HEK293 (cell line): ENCODE results near the gene OTUD3.

ENCODE experiments used
- CTCF ChIA-PET: fragments of 350-600 bp; formaldehyde crosslinking; extraction: SDS; loops from one replicate; lab custom pipeline; 2021; ENCODE audit warnings: antibody characterized with exemption; lab: Yijun Ruan, JAX
- POLR2A ChIA-PET: fragments of 300-600 bp; formaldehyde crosslinking; extraction: SDS; loops from one replicate; lab custom pipeline; 2020; ENCODE audit warnings: antibody characterized with exemption, inconsistent platforms; lab: Yijun Ruan, JAX
- H3K27ac ChIP-seq: fragments of 200-500 bp; sonication (Bioruptor generic); 2 replicates; pipeline ENCODE4 v1.5.1; 2014; ENCODE audit warnings: low read depth, low read length, control low read depth, inconsistent platforms; ENCODE audit errors: extremely low read depth
- H3K36me3 ChIP-seq, 2 experiments: fragments of 200-500 bp in 1 of 2; sonication (Bioruptor generic) in 1 of 2; 1 replicate in 1 of 2; 2 replicates in 1 of 2; pipeline ENCODE4 v1.5.1; 2014 to 2017; ENCODE audit warnings: inconsistent platforms in 2 of 2, low read length in 2 of 2; ENCODE audit not compliant: control insufficient read depth in 2 of 2, insufficient read depth in 1 of 2
- H3K4me1 ChIP-seq: fragments of 200-500 bp; sonication (Bioruptor generic); 2 replicates; pipeline ENCODE4 v1.5.1; 2014; ENCODE audit warnings: mild to moderate bottlenecking, low read length, inconsistent platforms; ENCODE audit not compliant: control insufficient read depth, insufficient read depth
- H3K4me3 ChIP-seq: 2 replicates; pipeline ENCODE4 v1.5.1; 2011; ENCODE audit warnings: low read depth, mild to moderate bottlenecking, control low read depth, low read length, moderate library complexity
- H3K9me3 ChIP-seq: fragments of 200-500 bp; sonication (Bioruptor generic); 2 replicates; pipeline ENCODE4 v1.5.1; 2014; ENCODE audit warnings: low read depth, low read length, inconsistent platforms; ENCODE audit not compliant: control insufficient read depth, insufficient read depth
- FEZF1 ChIP-seq: fragments of 450-650 bp; formaldehyde crosslinking; IDR thresholded peaks from 2 replicates; pipeline ENCODE4 v1.5.1; 2016; ENCODE audit warnings: missing biosample characterization, missing genetic modification characterization
- HIC1 ChIP-seq: fragments of 450-650 bp; formaldehyde crosslinking; IDR thresholded peaks from 2 replicates; pipeline ENCODE4 v1.5.1; 2016; ENCODE audit warnings: missing biosample characterization, missing genetic modification characterization
- PBX3 ChIP-seq: sonication (generic); formaldehyde crosslinking; IDR thresholded peaks from 2 replicates; pipeline ENCODE4 v1.8.1; 2022; ENCODE audit warnings: mild to moderate bottlenecking, moderate library complexity, missing genetic modification reagents
- RBAK ChIP-seq: fragments of 450-650 bp; formaldehyde crosslinking; IDR thresholded peaks from 2 replicates; pipeline ENCODE4 v1.5.1; 2016; ENCODE audit warnings: missing biosample characterization, missing genetic modification characterization
- SCRT1 ChIP-seq: fragments of 450-650 bp; formaldehyde crosslinking; IDR thresholded peaks from 2 replicates; pipeline ENCODE4 v1.5.1; 2016; ENCODE audit warnings: missing biosample characterization, missing genetic modification characterization, borderline replicate concordance
- SP7 ChIP-seq: fragments of 450-650 bp; formaldehyde crosslinking; IDR thresholded peaks from 2 replicates; pipeline ENCODE4 v1.5.1; 2016; ENCODE audit warnings: missing biosample characterization, missing genetic modification characterization
- TSHZ1 ChIP-seq: fragments of 450-650 bp; formaldehyde crosslinking; IDR thresholded peaks from 2 replicates; pipeline ENCODE4 v1.5.1; 2016; ENCODE audit warnings: missing biosample characterization, missing genetic modification characterization, borderline replicate concordance
- ZBTB17 ChIP-seq: fragments of 450-650 bp; formaldehyde crosslinking; IDR thresholded peaks from 2 replicates; pipeline ENCODE4 v1.5.1; 2016; ENCODE audit warnings: missing biosample characterization, missing genetic modification characterization
- ZBTB44 ChIP-seq: fragments of 450-650 bp; IDR thresholded peaks from 2 replicates; pipeline ENCODE4 v1.5.1; 2018; ENCODE audit warnings: missing biosample characterization, mild to moderate bottlenecking, missing genetic modification characterization
- ZNF157 ChIP-seq: fragments of 450-650 bp; formaldehyde crosslinking; IDR thresholded peaks from 2 replicates; pipeline ENCODE4 v1.5.1; 2016; ENCODE audit warnings: missing biosample characterization, missing genetic modification characterization
- ZNF24 ChIP-seq: fragments of 450-650 bp; formaldehyde crosslinking; IDR thresholded peaks from 2 replicates; pipeline ENCODE4 v1.5.1; 2016; ENCODE audit warnings: missing biosample characterization, missing genetic modification characterization
- ZNF266 ChIP-seq: fragments of 450-650 bp; formaldehyde crosslinking; IDR thresholded peaks from 2 replicates; pipeline ENCODE4 v1.5.1; 2016; ENCODE audit warnings: missing biosample characterization, missing genetic modification characterization, low read depth
- ZNF362 ChIP-seq: fragments of 450-650 bp; formaldehyde crosslinking; IDR thresholded peaks from 2 replicates; pipeline ENCODE4 v1.5.1; 2016; ENCODE audit warnings: missing biosample characterization, missing genetic modification characterization
- ZNF580 ChIP-seq: fragments of 450-650 bp; formaldehyde crosslinking; IDR thresholded peaks from 2 replicates; pipeline ENCODE4 v1.5.1; 2016; ENCODE audit warnings: missing biosample characterization, missing genetic modification characterization
- ZNF623 ChIP-seq: fragments of 450-650 bp; formaldehyde crosslinking; IDR thresholded peaks from 2 replicates; pipeline ENCODE4 v1.5.1; 2016; ENCODE audit warnings: missing biosample characterization, missing genetic modification characterization
- ZNF664 ChIP-seq: fragments of 450-650 bp; formaldehyde crosslinking; IDR thresholded peaks from 2 replicates; pipeline ENCODE4 v1.5.1; 2016; ENCODE audit warnings: missing biosample characterization, missing genetic modification characterization
- ZNF792 ChIP-seq: fragments of 450-650 bp; formaldehyde crosslinking; IDR thresholded peaks from 2 replicates; pipeline ENCODE4 v1.5.1; 2016; ENCODE audit warnings: missing biosample characterization, missing genetic modification characterization
- ZSCAN18 ChIP-seq: fragments of 450-650 bp; formaldehyde crosslinking; IDR thresholded peaks from 2 replicates; pipeline ENCODE4 v1.5.1; 2016; ENCODE audit warnings: missing biosample characterization, missing genetic modification characterization

OTUD3 gene

GRCh38 chr1:19877181-19877750, 4.9 kb upstream of the OTUD3 start (continued):
- no peak for TF ChIP-seq ZNF792 (tag by site-specific recombination)
- TF ChIP-seq ZNF362: no peak
- TF ChIP-seq, all 188 proteins: peak for 0

- TF ChIP-seq SCRT1: 0 out of 2 replicates have a peak, but pooled peaks have one; percentile 13
- TF ChIP-seq ZBTB44 (tag by site-specific recombination): peak; percentile 11; the same call in 1 of the 2 replicates
- TF ChIP-seq RBAK (tag by site-specific recombination): no peak
- TF ChIP-seq ZBTB17 (tag by site-specific recombination): no peak
- TF ChIP-seq SP7 (tag by site-specific recombination): no peak
- no peaks in the 10 kb centered on the region for H3K9me3 ChIP-seq
- H3K4me1 ChIP-seq: no peaks in the 10 kb centered on the region
- no peak overlapping the region for H3K4me3 ChIP-seq
- CTCF ChIA-PET: interaction anchor here (0.5 kb wide), 2 partner anchors 176 to 658 kb away, joined by 3 read pairs; no protein-coding TSS in a partner anchor
- POLR2A ChIA-PET: no interaction called here
- no peak overlapping the region for H3K27ac ChIP-seq
- H3K36me3 ChIP-seq: no peaks in the 10 kb centered on the region
Measured at GRCh38 chr1:19877821-19878636, 4.2 kb upstream of the OTUD3 start.

- ChIA-PET POLR2A (no interaction called here), CTCF (interaction anchor here (0.5 to 0.6 kb wide), 2 partner anchors 215 to 658 kb away, joined by 3 to 4 read pairs; no protein-coding TSS in a partner anchor)
- H3K27ac ChIP-seq: no peak overlapping the region
- no peak overlapping the region for H3K4me3 ChIP-seq
- peaks cover 0 to under 1% of the 10 kb centered on the region in 2 experiments; a peak in 1 of 3 replicates for H3K36me3 ChIP-seq
- H3K9me3 ChIP-seq: no peaks in the 10 kb centered on the region
- TF ChIP-seq FEZF1 (tag by site-specific recombination) (no peak), ZNF266 (tag by site-specific recombination) (no peak), RBAK (tag by site-specific recombination) (no peak), PBX3 (CRISPR knock-in tag) (no peak), ZNF664 (tag by site-specific recombination) (no peak), ZNF24 (tag by site-specific recombination) (no peak), ZNF580 (tag by site-specific recombination) (no peak), ZSCAN18 (tag by site-specific recombination) (no peak), TSHZ1 (tag by site-specific recombination) (no peak), ZNF623 (no peak), HIC1 (tag by site-specific recombination) (no peak), ZNF157 (tag by site-specific recombination) (no peak), SCRT1 (no peak)
- no peaks in the 10 kb centered on the region for H3K4me1 ChIP-seq
Measured at GRCh38 chr1:19878637-19878985, 3.6 kb upstream of the OTUD3 start.
